GM13977 (cell line): Measurements from ENCODE around the gene BICRA.
"Not testable (repeated sequence)": the region's sequence is repeated elsewhere in the genome, so short reads cannot be mapped to it uniquely, and the experiment has no call there.

ENCODE experiments used
- DNase-seq: peaks from one replicate; pipeline ENCODE4 v3.0.0; 2012; ENCODE audit warnings: low spot score
- CTCF ChIP-seq: IDR thresholded peaks from 2 replicates; pipeline ENCODE4 v1.5.1; 2012; ENCODE audit warnings: mild to moderate bottlenecking, control low read depth; ENCODE audit not compliant: insufficient read depth; ENCODE audit errors: extremely low read depth, missing control alignments
- in situ Hi-C: fragments of 300-500 bp; cut with MboI; formaldehyde crosslinking; loops from one replicate; pipeline ENCODE4 v1.12.0; 2022; ENCODE audit warnings: low sequenced_read_pairs, low pct_unique_long_range_greater_than_20kb, mixed read lengths, inconsistent platforms; ENCODE audit not compliant: unreplicated experiment

BICRA gene

GRCh38 chr19:47740866-47741519, 132.1 kb downstream of the BICRA start:
- no peak for DNase-seq
- no peak for TF ChIP-seq CTCF
- in situ Hi-C loops = no loop called here

DNA sequence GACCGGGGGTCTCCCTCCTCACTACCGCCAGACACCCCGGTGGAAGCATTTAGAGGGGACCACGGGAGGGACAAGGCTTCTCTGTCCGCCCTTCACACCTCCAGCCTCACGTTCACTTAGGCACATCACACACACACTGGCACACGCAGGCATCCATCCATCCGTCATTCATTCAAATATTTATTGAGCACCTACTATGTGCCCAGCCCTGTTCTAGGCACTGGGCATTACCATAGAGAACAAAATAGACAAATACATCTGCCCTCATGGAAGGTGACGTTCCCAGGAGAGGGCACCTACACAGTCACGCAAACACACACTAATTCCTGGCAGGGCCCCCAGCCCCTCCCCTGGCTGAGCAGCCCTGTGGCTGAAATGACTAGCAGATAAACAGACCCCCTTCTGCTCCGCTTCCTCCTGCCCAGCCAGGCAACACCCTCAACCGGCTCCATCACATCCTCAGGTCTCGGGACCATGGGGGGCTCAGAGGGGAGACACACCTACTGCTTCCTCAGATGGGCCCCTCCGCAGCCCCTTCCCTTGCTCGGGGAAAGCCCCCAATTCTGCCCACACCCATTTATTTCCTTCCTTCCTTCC, 132.7 kb downstream of the BICRA start:
- in situ Hi-C loops = no loop called here
- no peak for DNase-seq
- TF ChIP-seq CTCF = no peak

GRCh38 chr19:47742634-47743033, 133.7 kb downstream of the BICRA start:
- in situ Hi-C loops = no loop called here
- DNase-seq = no peak
- TF ChIP-seq CTCF = no peak

DNA sequence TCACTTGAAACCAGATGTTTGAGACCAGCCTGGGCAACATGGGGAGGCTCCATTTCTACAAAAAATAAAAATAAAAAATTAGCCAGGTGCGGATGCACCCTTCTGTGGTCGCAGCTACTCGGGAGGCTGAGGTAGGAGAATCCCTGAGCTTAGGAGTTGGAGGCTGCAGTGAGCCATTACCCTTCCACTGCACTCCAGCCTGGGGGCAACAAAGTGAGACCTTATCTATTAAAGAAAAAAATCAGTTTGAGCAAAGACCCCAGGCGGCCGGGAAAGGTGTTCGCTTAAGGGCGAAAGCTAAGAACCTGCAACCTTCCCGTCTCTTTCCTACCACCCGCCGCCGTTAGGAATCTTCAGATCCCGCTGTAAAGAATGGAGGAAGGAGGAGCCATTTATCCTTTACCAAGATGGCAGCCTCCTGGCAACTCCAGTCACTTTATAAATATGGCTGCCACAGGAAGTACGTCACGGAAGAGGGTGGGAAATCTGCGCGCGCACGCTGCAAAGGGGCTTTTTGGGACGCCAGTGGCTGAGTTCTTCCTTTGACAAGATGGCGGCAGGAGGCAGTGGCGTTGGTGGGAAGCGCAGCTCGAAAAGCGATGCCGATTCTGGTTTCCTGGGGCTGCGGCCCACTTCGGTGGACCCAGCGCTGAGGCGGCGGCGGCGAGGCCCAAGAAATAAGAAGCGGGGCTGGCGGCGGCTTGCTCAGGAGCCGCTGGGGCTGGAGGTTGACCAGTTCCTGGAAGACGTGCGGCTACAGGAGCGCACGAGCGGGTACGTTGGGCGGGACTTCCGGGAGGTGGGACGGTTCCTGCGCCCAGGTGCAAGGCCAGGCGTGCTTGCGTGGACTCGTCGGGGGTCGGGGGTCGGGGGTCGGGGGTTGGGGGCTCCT, 136.3 kb downstream of the BICRA start, which contains the start of gene NOP53:
Gene NOP53 (plus strand): TSS at position 537 of the 892 bp plus-strand sequence. CDS start 14 bp downstream, at position 551.
- in situ Hi-C loops = no loop called here
- peak; percentile 98 for DNase-seq
- TF ChIP-seq CTCF = no peak

- in situ Hi-C loops, DNase-seq: not testable (repeated sequence)
Observed at GRCh38 chr19:47746129-47746528, 137.2 kb downstream of the BICRA start.

GRCh38 chr19:47749326-47749725, 140.4 kb downstream of the BICRA start:
- in situ Hi-C loops = no loop called here
- no peak for TF ChIP-seq CTCF
- peak; percentile 85 for DNase-seq

DNA sequence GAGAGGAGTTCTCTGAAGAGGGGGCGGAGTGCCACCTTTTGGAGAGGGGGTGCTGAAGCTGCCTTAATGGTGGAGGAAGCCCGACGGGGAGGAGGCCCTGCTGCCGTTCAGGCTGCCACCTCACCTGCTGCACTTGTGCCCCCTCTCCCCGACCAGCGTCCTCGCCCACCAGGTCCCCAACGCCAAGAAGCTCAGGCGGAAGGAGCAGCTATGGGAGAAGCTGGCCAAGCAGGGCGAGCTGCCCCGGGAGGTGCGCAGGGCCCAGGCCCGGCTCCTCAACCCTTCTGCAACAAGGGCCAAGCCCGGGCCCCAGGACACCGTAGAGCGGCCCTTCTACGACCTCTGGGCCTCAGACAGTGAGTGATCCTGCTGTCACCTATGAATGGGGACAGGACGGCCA, 141.8 kb downstream of the BICRA start:
- no peak for DNase-seq
- in situ Hi-C loops = no loop called here
- no peak for TF ChIP-seq CTCF
